ENCODE data around the gene DNAJA4. TPM values are rescaled to one million over a fixed set of nuclear protein-coding genes. Genes with fewer than 3 reads are reported as not detected.

The DNAJA4 gene
- total and polyA plus RNA-seq, 2 of the 13 experiments (the other 11 are each of a cell fraction or from before 2014, with no cell fraction given): not detected

- TF ChIP-seq ZFP1 (CRISPR knock-in tag; IDR thresholded peaks at IDR 0.05) (no peak), ZSCAN30 (CRISPR knock-in tag; IDR thresholded peaks at IDR 0.05) (no peak), SAFB2 (CRISPR knock-in tag; IDR thresholded peaks at IDR 0.05; ENCODE audit: borderline replicate concordance, low read depth) (0 out of 2 replicates have a peak, but pooled peaks have one; percentile 66), TCF7 (IDR thresholded peaks at IDR 0.05; ENCODE audit: low read depth) (no peak), ZNF83 (CRISPR knock-in tag; IDR thresholded peaks at IDR 0.05; ENCODE audit: borderline replicate concordance) (no peak), MEIS1 (CRISPR knock-in tag; IDR thresholded peaks at IDR 0.05; ENCODE audit: borderline replicate concordance) (no peak), SPEN (CRISPR knock-in tag; IDR thresholded peaks at IDR 0.05; ENCODE audit: low read depth) (peak; percentile 92), ZNF749 (CRISPR knock-in tag; IDR thresholded peaks at IDR 0.05; ENCODE audit: borderline replicate concordance) (peak; percentile 64; the same call in 1 of the 2 replicates), ONECUT2 (CRISPR knock-in tag; IDR thresholded peaks at IDR 0.05) (no peak), HES4 (CRISPR knock-in tag; IDR thresholded peaks at IDR 0.05; ENCODE audit: borderline replicate concordance) (no peak), HNRNPL (IDR thresholded peaks at IDR 0.05; ENCODE audit: low read depth, low read length) (no peak), SP4 (CRISPR knock-in tag; IDR thresholded peaks at IDR 0.05) (peak; percentile 98), ZNF513 (CRISPR knock-in tag; conservative IDR thresholded peaks at IDR 0.05) (no peak), PHF20 (CRISPR knock-in tag; IDR thresholded peaks at IDR 0.05) (peak; percentile 97), SP2 (CRISPR knock-in tag; IDR thresholded peaks at IDR 0.05) (0 out of 2 replicates have a peak, but pooled peaks have one; percentile 40), ZNF841 (CRISPR knock-in tag; IDR thresholded peaks at IDR 0.05; ENCODE audit: borderline replicate concordance) (no peak), ZNF33A (CRISPR knock-in tag; IDR thresholded peaks at IDR 0.05; ENCODE audit: borderline replicate concordance) (no peak), PHF8 (CRISPR knock-in tag; IDR thresholded peaks at IDR 0.05) (peak; percentile 98), NCOA1 (CRISPR knock-in tag; IDR thresholded peaks at IDR 0.05) (no peak)
- TF ChIP-seq, protein P1, sequence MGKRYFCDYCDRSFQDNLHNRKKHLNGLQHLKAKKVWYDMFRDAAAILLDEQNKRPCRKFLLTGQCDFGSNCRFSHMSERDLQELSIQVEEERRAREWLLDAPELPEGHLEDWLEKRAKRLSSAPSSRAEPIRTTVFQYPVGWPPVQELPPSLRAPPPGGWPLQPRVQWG (CRISPR knock-in tag; IDR thresholded peaks at IDR 0.05; ENCODE audit: borderline replicate concordance, low read depth): no peak
- TF ChIP-seq, protein P2, sequence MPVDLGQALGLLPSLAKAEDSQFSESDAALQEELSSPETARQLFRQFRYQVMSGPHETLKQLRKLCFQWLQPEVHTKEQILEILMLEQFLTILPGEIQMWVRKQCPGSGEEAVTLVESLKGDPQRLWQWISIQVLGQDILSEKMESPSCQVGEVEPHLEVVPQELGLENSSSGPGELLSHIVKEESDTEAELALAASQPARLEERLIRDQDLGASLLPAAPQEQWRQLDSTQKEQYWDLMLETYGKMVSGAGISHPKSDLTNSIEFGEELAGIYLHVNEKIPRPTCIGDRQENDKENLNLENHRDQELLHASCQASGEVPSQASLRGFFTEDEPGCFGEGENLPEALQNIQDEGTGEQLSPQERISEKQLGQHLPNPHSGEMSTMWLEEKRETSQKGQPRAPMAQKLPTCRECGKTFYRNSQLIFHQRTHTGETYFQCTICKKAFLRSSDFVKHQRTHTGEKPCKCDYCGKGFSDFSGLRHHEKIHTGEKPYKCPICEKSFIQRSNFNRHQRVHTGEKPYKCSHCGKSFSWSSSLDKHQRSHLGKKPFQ (CRISPR knock-in tag; IDR thresholded peaks at IDR 0.05; ENCODE audit: insufficient replicate concordance): no peak
- TF ChIP-seq, protein P3, sequence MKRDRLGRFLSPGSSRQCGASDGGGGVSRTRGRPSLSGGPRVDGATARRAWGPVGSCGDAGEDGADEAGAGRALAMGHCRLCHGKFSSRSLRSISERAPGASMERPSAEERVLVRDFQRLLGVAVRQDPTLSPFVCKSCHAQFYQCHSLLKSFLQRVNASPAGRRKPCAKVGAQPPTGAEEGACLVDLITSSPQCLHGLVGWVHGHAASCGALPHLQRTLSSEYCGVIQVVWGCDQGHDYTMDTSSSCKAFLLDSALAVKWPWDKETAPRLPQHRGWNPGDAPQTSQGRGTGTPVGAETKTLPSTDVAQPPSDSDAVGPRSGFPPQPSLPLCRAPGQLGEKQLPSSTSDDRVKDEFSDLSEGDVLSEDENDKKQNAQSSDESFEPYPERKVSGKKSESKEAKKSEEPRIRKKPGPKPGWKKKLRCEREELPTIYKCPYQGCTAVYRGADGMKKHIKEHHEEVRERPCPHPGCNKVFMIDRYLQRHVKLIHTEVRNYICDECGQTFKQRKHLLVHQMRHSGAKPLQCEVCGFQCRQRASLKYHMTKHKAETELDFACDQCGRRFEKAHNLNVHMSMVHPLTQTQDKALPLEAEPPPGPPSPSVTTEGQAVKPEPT (CRISPR knock-in tag; IDR thresholded peaks at IDR 0.05; ENCODE audit: low read depth): no peak
- TF ChIP-seq, protein P4, sequence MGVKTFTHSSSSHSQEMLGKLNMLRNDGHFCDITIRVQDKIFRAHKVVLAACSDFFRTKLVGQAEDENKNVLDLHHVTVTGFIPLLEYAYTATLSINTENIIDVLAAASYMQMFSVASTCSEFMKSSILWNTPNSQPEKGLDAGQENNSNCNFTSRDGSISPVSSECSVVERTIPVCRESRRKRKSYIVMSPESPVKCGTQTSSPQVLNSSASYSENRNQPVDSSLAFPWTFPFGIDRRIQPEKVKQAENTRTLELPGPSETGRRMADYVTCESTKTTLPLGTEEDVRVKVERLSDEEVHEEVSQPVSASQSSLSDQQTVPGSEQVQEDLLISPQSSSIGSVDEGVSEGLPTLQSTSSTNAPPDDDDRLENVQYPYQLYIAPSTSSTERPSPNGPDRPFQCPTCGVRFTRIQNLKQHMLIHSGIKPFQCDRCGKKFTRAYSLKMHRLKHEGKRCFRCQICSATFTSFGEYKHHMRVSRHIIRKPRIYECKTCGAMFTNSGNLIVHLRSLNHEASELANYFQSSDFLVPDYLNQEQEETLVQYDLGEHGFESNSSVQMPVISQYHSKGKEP (CRISPR knock-in tag; IDR thresholded peaks at IDR 0.05): no peak
Observed at GRCh38 chr15:78299101-78299930, 35.0 kb downstream of the DNAJA4 start, which contains the start of gene SKIC8 (continued).

Data from HepG2 (cell line).